ENCODE data around the gene AUTS2.

DNA sequence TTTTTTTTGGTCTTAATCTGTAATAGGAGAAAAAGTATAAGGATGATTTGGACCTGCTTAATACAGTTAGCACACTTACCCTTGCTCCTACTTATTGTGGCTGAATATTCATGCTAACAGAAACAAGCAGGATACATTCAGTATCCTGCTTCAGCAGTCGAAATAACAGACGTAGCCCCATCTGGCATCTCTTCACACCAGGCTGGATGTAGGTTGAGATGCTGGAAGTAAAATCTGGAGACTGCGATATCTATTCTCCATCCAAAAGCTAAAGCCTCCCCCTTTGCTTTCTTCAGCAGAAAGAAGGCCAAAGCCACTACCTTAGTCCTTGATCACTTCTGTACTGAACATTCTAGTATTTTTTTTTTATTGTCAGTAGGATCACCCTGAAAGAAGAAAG lies 537.4 kb downstream of the AUTS2 start:
- TF ChIP-seq, protein P1, sequence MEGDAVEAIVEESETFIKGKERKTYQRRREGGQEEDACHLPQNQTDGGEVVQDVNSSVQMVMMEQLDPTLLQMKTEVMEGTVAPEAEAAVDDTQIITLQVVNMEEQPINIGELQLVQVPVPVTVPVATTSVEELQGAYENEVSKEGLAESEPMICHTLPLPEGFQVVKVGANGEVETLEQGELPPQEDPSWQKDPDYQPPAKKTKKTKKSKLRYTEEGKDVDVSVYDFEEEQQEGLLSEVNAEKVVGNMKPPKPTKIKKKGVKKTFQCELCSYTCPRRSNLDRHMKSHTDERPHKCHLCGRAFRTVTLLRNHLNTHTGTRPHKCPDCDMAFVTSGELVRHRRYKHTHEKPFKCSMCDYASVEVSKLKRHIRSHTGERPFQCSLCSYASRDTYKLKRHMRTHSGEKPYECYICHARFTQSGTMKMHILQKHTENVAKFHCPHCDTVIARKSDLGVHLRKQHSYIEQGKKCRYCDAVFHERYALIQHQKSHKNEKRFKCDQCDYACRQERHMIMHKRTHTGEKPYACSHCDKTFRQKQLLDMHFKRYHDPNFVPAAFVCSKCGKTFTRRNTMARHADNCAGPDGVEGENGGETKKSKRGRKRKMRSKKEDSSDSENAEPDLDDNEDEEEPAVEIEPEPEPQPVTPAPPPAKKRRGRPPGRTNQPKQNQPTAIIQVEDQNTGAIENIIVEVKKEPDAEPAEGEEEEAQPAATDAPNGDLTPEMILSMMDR (IDR thresholded peaks at IDR 0.05; ENCODE audit: low read depth, low read length, missing input control), result no peak
- TF ChIP-seq SP1 (IDR thresholded peaks at IDR 0.05), result no peak
